K562 (cell line): ENCODE data around the gene PRCD. TPM values are rescaled to one million over a fixed set of nuclear protein-coding genes. Genes with fewer than 3 reads are reported as not detected.
A peak's percentile ranks its signal among the peaks of the same experiment; 100 is the strongest.

ENCODE experiments used
- CXXC5 ChIP-seq: fragments of 250-450 bp; sonication (Bioruptor Pico); IDR thresholded peaks from 2 replicates; pipeline ENCODE4 v1.8.0; 2022; ENCODE audit warnings: inconsistent platforms, mild to moderate bottlenecking, moderate library complexity
- HLTF ChIP-seq: fragments of 450-650 bp; IDR thresholded peaks from 2 replicates; pipeline ENCODE4 v1.6.1; 2016
- HNRNPH1 ChIP-seq: fragments of 200-400 bp; formaldehyde crosslinking; optimal IDR thresholded peaks from 2 replicates; pipeline ENCODE3; 2017; ENCODE audit warnings: low read depth, mild to moderate bottlenecking, low read length, moderate library complexity
- NCOA4 ChIP-seq: fragments of 450-650 bp; IDR thresholded peaks from 2 replicates; pipeline ENCODE4 v1.6.1; 2018; ENCODE audit warnings: mild to moderate bottlenecking; ENCODE audit not compliant: partially characterized antibody
- NFE2 ChIP-seq: IDR thresholded peaks from 2 replicates; pipeline ENCODE4 v1.6.1; 2014; ENCODE audit warnings: antibody characterized with exemption, low read depth
- SNIP1 ChIP-seq: fragments of 450-650 bp; IDR thresholded peaks from 2 replicates; pipeline ENCODE4 v1.7.1; 2017; ENCODE audit warnings: low read depth, mild to moderate bottlenecking
- SRSF1 ChIP-seq: fragments of 200-400 bp; formaldehyde crosslinking; IDR thresholded peaks from 2 replicates; pipeline ENCODE4 v1.6.1; 2017; ENCODE audit warnings: mild to moderate bottlenecking, low read depth, low read length, moderate library complexity
- TCF3 ChIP-seq: sonication (generic); formaldehyde crosslinking; IDR thresholded peaks from 2 replicates; pipeline ENCODE4 v1.4.0; 2020; ENCODE audit warnings: mild to moderate bottlenecking, missing genetic modification reagents
- ZNF174 ChIP-seq: fragments of 250-450 bp; sonication (Bioruptor Pico); IDR thresholded peaks from 2 replicates; pipeline ENCODE4 v1.4.0; 2020; ENCODE audit warnings: mild to moderate bottlenecking
- ZNF507 ChIP-seq: conservative IDR thresholded peaks from 2 replicates; pipeline ENCODE4 v1.6.1; 2017; ENCODE audit warnings: missing genetic modification characterization, missing compliant biosample characterization
- polyA plus RNA-seq, 8 experiments: library from polyadenylated mRNA; depleted of rRNA in 4 of 8; stranded (reverse) in 5 of 8; unstranded in 3 of 8; fragments of >200 nt; fragmentation: Nextera tagmentation in 2 of 8; fragmentation: Illumina TruSeq in 1 of 8; extraction: Ambion mirVana in 2 of 8; extraction: Trizol in 1 of 8; gene quantifications; 2 replicates each; pipeline versions ENCODE4 v1.2.1 to v1.2.3, GENCODE V29; 2011 to 2014; ENCODE audit warnings: inconsistent platforms in 1 of 8, missing spikeins in 1 of 8
- total RNA-seq, 7 experiments: library from RNA; depleted of rRNA in 6 of 7; stranded (reverse); fragments of >200 nt in 6 of 7; fragmentation: Illumina TruSeq in 2 of 7; extraction: Trizol in 2 of 7; gene quantifications; 2 replicates each; pipeline versions ENCODE4 v1.2.1 to v1.2.3, GENCODE V29; 2011 to 2021; ENCODE audit warnings: low replicate concordance in 1 of 7
- TF ChIP-seq, protein P1 (sequence below), 2 experiments: IDR thresholded peaks; 2 replicates each; pipeline ENCODE4 v1.6.1; 2011; ENCODE audit warnings: borderline replicate concordance in 1 of 2, control low read depth in 1 of 2, low read depth in 1 of 2, low read length in 1 of 2, mild to moderate bottlenecking in 1 of 2, mixed read lengths in 1 of 2, moderate library complexity in 1 of 2; ENCODE audit not compliant: insufficient read depth in 1 of 2, insufficient read length in 1 of 2, poor library complexity in 1 of 2, severe bottlenecking in 1 of 2; ENCODE audit errors: extremely low read depth in 1 of 2
- TF ChIP-seq, protein P2 (sequence below): sonication (generic); formaldehyde crosslinking; IDR thresholded peaks from 2 replicates; pipeline ENCODE4 v1.8.0; 2022; ENCODE audit warnings: missing genetic modification reagents, mild to moderate bottlenecking, borderline replicate concordance
- TF ChIP-seq, protein P3 (sequence below): fragments of 250-450 bp; sonication (Bioruptor Pico); IDR thresholded peaks from 2 replicates; pipeline ENCODE4 v1.8.0; 2022; ENCODE audit warnings: moderate library complexity, mild to moderate bottlenecking, inconsistent platforms
- TF ChIP-seq, protein P4 (sequence below): fragments of 450-650 bp; IDR thresholded peaks from 2 replicates; pipeline ENCODE4 v1.6.1; 2014; ENCODE audit warnings: low read depth, mild to moderate bottlenecking, moderate library complexity, borderline replicate concordance
- TF ChIP-seq, protein P5 (sequence below): fragments of 200-400 bp; formaldehyde crosslinking; IDR thresholded peaks from 2 replicates; pipeline ENCODE4 v1.6.1; 2017; ENCODE audit warnings: mild to moderate bottlenecking, low read depth, low read length, moderate library complexity
- TF ChIP-seq, protein P6 (sequence below): sonication (generic); formaldehyde crosslinking; IDR thresholded peaks from 2 replicates; pipeline ENCODE4 v1.8.1; 2023; ENCODE audit warnings: mild to moderate bottlenecking, missing genetic modification reagents
- TF ChIP-seq, protein P7 (sequence below): conservative IDR thresholded peaks from 2 replicates; pipeline ENCODE4 v1.6.1; 2011; ENCODE audit warnings: low read depth, mild to moderate bottlenecking, low read length; ENCODE audit not compliant: control insufficient read depth

Gene PRCD
- total and polyA plus RNA-seq, 9 of the 15 experiments (the other 6 are each of a cell fraction or from before 2014, with no cell fraction given) = 0.20 to 0.25 (median 0.21) TPM; not detected in 6

DNA sequence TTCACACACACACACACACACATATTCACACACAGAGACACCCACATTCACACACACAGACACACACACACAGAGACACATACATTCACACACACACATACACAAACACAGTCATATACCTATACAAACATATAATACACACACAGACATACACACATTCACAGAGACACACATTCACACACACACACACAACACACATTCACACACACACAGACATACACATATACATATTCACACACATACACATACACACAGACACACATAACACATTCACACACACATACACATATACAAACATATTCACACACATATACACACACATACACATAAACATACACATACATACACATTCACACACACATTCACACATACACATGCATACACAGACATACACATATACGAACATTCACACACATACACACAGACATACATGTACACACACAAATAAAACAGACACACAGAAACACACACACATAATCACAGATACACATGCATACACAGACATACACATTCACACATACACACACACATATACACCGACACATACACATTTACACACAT, 7.9 kb downstream of the PRCD start (continued):
- TF ChIP-seq, protein P1, sequence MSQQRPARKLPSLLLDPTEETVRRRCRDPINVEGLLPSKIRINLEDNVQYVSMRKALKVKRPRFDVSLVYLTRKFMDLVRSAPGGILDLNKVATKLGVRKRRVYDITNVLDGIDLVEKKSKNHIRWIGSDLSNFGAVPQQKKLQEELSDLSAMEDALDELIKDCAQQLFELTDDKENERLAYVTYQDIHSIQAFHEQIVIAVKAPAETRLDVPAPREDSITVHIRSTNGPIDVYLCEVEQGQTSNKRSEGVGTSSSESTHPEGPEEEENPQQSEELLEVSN (IDR thresholded peaks at IDR 0.05; ENCODE audit: borderline replicate concordance in 1 of 2, extremely low read depth in 1 of 2, insufficient read depth in 1 of 2, insufficient read length in 1 of 2, low read depth in 1 of 2, low read length in 1 of 2, poor library complexity in 1 of 2, severe bottlenecking in 1 of 2) = no peak
- TF ChIP-seq HNRNPH1 = no peak
- TF ChIP-seq ZNF507 = no peak
- TF ChIP-seq, protein P2, sequence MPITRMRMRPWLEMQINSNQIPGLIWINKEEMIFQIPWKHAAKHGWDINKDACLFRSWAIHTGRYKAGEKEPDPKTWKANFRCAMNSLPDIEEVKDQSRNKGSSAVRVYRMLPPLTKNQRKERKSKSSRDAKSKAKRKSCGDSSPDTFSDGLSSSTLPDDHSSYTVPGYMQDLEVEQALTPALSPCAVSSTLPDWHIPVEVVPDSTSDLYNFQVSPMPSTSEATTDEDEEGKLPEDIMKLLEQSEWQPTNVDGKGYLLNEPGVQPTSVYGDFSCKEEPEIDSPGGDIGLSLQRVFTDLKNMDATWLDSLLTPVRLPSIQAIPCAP (CRISPR knock-in tag) = no peak
- TF ChIP-seq NFE2 = no peak
- no peak for TF ChIP-seq CXXC5 (CRISPR knock-in tag)
- TF ChIP-seq, protein P3, sequence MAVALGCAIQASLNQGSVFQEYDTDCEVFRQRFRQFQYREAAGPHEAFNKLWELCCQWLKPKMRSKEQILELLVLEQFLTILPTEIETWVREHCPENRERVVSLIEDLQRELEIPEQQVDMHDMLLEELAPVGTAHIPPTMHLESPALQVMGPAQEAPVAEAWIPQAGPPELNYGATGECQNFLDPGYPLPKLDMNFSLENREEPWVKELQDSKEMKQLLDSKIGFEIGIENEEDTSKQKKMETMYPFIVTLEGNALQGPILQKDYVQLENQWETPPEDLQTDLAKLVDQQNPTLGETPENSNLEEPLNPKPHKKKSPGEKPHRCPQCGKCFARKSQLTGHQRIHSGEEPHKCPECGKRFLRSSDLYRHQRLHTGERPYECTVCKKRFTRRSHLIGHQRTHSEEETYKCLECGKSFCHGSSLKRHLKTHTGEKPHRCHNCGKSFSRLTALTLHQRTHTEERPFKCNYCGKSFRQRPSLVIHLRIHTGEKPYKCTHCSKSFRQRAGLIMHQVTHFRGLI = no peak
- peak; percentile 7 for TF ChIP-seq NCOA4
- TF ChIP-seq, protein P4, sequence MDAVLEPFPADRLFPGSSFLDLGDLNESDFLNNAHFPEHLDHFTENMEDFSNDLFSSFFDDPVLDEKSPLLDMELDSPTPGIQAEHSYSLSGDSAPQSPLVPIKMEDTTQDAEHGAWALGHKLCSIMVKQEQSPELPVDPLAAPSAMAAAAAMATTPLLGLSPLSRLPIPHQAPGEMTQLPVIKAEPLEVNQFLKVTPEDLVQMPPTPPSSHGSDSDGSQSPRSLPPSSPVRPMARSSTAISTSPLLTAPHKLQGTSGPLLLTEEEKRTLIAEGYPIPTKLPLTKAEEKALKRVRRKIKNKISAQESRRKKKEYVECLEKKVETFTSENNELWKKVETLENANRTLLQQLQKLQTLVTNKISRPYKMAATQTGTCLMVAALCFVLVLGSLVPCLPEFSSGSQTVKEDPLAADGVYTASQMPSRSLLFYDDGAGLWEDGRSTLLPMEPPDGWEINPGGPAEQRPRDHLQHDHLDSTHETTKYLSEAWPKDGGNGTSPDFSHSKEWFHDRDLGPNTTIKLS = no peak
- no peak for TF ChIP-seq SNIP1
- TF ChIP-seq ZNF174 (CRISPR knock-in tag) = no peak
- no peak for TF ChIP-seq SRSF1
- TF ChIP-seq, protein P5, sequence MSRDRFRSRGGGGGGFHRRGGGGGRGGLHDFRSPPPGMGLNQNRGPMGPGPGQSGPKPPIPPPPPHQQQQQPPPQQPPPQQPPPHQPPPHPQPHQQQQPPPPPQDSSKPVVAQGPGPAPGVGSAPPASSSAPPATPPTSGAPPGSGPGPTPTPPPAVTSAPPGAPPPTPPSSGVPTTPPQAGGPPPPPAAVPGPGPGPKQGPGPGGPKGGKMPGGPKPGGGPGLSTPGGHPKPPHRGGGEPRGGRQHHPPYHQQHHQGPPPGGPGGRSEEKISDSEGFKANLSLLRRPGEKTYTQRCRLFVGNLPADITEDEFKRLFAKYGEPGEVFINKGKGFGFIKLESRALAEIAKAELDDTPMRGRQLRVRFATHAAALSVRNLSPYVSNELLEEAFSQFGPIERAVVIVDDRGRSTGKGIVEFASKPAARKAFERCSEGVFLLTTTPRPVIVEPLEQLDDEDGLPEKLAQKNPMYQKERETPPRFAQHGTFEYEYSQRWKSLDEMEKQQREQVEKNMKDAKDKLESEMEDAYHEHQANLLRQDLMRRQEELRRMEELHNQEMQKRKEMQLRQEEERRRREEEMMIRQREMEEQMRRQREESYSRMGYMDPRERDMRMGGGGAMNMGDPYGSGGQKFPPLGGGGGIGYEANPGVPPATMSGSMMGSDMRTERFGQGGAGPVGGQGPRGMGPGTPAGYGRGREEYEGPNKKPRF = no peak
- TF ChIP-seq, protein P6, sequence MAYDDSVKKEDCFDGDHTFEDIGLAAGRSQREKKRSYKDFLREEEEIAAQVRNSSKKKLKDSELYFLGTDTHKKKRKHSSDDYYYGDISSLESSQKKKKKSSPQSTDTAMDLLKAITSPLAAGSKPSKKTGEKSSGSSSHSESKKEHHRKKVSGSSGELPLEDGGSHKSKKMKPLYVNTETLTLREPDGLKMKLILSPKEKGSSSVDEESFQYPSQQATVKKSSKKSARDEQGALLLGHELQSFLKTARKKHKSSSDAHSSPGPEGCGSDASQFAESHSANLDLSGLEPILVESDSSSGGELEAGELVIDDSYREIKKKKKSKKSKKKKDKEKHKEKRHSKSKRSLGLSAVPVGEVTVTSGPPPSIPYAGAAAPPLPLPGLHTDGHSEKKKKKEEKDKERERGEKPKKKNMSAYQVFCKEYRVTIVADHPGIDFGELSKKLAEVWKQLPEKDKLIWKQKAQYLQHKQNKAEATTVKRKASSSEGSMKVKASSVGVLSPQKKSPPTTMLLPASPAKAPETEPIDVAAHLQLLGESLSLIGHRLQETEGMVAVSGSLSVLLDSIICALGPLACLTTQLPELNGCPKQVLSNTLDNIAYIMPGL (CRISPR knock-in tag) = no peak; the same call in 1 of the 2 replicates
- TF ChIP-seq, protein P7, sequence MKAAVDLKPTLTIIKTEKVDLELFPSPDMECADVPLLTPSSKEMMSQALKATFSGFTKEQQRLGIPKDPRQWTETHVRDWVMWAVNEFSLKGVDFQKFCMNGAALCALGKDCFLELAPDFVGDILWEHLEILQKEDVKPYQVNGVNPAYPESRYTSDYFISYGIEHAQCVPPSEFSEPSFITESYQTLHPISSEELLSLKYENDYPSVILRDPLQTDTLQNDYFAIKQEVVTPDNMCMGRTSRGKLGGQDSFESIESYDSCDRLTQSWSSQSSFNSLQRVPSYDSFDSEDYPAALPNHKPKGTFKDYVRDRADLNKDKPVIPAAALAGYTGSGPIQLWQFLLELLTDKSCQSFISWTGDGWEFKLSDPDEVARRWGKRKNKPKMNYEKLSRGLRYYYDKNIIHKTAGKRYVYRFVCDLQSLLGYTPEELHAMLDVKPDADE = no peak
- TF ChIP-seq HLTF = peak; percentile 85
- TF ChIP-seq TCF3 (CRISPR knock-in tag) = no peak
